HepG2 (cell line): ENCODE data around the gene MMP24OS.

Experiments used
- NR3C1 ChIP-seq: sonication (generic); formaldehyde crosslinking; IDR thresholded peaks from 2 replicates; pipeline ENCODE4 v1.4.0; 2020; ENCODE audit warnings: missing genetic modification reagents
- SKI ChIP-seq: fragments of 450-650 bp; IDR thresholded peaks from one replicate; pipeline ENCODE4 v1.6.1; 2018; ENCODE audit warnings: mild to moderate bottlenecking; ENCODE audit not compliant: partially characterized antibody
- SOX13 ChIP-seq, 3 experiments: fragments of 450-650 bp in 1 of 3; sonication (generic) in 1 of 3; formaldehyde crosslinking in 1 of 3; IDR thresholded peaks in 2 of 3; conservative IDR thresholded peaks in 1 of 3; 2 replicates each; pipeline versions ENCODE4 v1.5.0 to v1.6.1; 2016 to 2020; ENCODE audit warnings: antibody characterized with exemption in 1 of 3, mild to moderate bottlenecking in 1 of 3, missing compliant biosample characterization in 1 of 3, missing genetic modification reagents in 1 of 3, moderate library complexity in 1 of 3
- ZNF576 ChIP-seq: sonication (generic); formaldehyde crosslinking; IDR thresholded peaks from 2 replicates; pipeline ENCODE4 v1.4.0; 2020; ENCODE audit warnings: mild to moderate bottlenecking, missing genetic modification reagents

- TF ChIP-seq SKI (no peak), ZNF576 (CRISPR knock-in tag) (no peak), SOX13 (IDR thresholded peaks at IDR 0.05) (no peak), SOX13 (CRISPR knock-in tag; conservative IDR thresholded peaks at IDR 0.05 in 1 of 2, IDR thresholded peaks at IDR 0.05 in 1 of 2) (no peak), NR3C1 (CRISPR knock-in tag) (no peak)
Measured at GRCh38 chr20:35285806-35286076, 7.8 kb upstream of the MMP24OS start.
